ENCODE data around the gene OR5I1. TPM values are rescaled to one million over a fixed set of nuclear protein-coding genes. Genes with fewer than 3 reads are reported as not detected.
"Not testable (repeated sequence)": the region's sequence is repeated elsewhere in the genome, so short reads cannot be mapped to it uniquely, and the experiment has no call there.

OR5I1 gene
- total and polyA plus RNA-seq, 7 donors, result not detected

DNA sequence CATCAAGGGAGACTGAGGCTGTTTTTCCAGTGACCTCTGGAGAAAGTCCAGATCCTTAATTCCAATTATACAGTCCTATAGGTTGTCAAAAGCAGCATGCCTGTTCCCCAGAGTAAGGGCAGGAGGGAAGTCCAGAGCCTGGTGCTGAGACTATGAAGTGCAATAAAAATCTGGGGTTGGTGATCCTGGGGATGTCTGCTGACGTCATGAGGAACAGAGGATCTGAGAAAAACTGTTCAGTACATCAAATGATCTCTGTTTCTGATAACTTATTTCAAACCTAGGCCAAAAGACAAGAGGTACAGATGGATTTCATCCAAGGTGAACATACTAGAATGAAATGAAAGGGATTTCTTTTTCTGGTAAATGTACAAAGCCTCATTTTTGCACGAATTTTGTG lies 33.9 kb downstream of the OR5I1 start:
- H3K9me3 ChIP-seq, result no peaks in the 10 kb centered on the region
- no peaks in the 10 kb centered on the region for H3K4me1 ChIP-seq
- intact Hi-C loops (cut with DNase I), result no loop called here
- ATAC-seq (no peak), DNase-seq (no peak)
- no peak overlapping the region for H3K4me3 ChIP-seq
- TF ChIP-seq, protein P1, sequence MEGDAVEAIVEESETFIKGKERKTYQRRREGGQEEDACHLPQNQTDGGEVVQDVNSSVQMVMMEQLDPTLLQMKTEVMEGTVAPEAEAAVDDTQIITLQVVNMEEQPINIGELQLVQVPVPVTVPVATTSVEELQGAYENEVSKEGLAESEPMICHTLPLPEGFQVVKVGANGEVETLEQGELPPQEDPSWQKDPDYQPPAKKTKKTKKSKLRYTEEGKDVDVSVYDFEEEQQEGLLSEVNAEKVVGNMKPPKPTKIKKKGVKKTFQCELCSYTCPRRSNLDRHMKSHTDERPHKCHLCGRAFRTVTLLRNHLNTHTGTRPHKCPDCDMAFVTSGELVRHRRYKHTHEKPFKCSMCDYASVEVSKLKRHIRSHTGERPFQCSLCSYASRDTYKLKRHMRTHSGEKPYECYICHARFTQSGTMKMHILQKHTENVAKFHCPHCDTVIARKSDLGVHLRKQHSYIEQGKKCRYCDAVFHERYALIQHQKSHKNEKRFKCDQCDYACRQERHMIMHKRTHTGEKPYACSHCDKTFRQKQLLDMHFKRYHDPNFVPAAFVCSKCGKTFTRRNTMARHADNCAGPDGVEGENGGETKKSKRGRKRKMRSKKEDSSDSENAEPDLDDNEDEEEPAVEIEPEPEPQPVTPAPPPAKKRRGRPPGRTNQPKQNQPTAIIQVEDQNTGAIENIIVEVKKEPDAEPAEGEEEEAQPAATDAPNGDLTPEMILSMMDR (IDR thresholded peaks at IDR 0.05), result no peak
- no peak overlapping the region for H3K27ac ChIP-seq
- H3K36me3 ChIP-seq (ENCODE audit: insufficient read depth in 1 of 2, low read depth in 1 of 2), result no peaks in the 10 kb centered on the region
- no peaks in the 10 kb centered on the region for H3K27me3 ChIP-seq (ENCODE audit: insufficient read depth in 3 of 3, low read length in 2 of 3)
- WGBS, 3 donors, result 18 to 34% (median 22%) methylated on average over 2 of the region's 2 CpGs

DNA sequence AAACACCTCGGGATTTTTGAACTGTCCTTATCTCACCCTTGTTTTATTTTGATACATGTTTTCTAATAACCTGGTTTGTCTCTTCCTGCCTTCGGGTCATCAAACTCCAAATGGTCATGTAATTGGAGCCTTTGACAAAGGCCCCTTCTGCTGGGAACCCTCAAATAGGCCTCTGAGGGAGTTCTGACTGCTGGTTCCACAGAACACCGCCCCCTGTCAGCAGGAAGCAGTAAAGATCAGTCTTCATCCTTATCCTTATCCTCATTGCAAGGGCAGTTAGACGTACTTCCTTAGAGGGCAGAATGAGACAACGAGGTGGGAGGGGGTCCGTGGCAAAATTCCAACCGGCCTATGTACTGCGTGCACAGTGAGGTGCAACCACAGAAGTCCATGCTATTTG lies 41.0 kb downstream of the OR5I1 start:
- TF ChIP-seq, protein P1 (IDR thresholded peaks at IDR 0.05), result no peak
- Histone ChIP-seq H3K4me3 (no peak overlapping the region), H3K27ac (no peak overlapping the region), H3K27me3 (ENCODE audit: insufficient read depth in 3 of 3, low read length in 2 of 3) (no peaks in the 10 kb centered on the region), H3K9me3 (no peaks in the 10 kb centered on the region), H3K36me3 (ENCODE audit: insufficient read depth in 1 of 2, low read depth in 1 of 2) (no peaks in the 10 kb centered on the region), H3K4me1 (no peaks in the 10 kb centered on the region)
- 52 to 62% (median 59%) methylated on average over 8 of the region's 8 CpGs for WGBS, 3 donors
- intact Hi-C loops (cut with DNase I), result no loop called here
- ATAC-seq (no peak), DNase-seq (no peak)

DNA sequence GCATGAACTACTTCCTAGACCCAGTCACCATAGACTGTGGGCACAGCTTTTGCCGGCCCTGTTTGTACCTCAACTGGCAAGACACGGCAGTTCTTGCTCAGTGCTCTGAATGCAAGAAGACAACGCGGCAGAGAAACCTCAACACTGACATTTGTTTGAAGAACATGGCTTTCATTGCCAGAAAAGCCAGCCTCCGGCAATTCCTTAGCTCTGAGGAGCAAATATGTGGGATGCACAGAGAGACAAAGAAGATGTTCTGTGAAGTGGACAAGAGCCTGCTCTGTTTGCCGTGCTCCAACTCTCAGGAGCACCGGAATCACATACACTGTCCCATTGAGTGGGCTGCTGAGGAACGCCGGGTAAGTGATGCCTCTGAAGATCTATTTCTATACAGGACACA lies 50.7 kb downstream of the OR5I1 start:
- intact Hi-C loops (cut with DNase I); H3K27me3 ChIP-seq (ENCODE audit: insufficient read depth in 3 of 3, low read length in 2 of 3); ATAC-seq; H3K27ac ChIP-seq; H3K36me3 ChIP-seq (ENCODE audit: insufficient read depth in 1 of 2, low read depth in 1 of 2); H3K4me3 ChIP-seq; DNase-seq; H3K4me1 ChIP-seq; H3K9me3 ChIP-seq: not testable (repeated sequence)
- 86 to 87% (median 87%) methylated on average over 9 of the region's 9 CpGs for WGBS, 3 donors

Other genes with a start within 250 kb of the OR5I1 start
- not detected for gene OR5D13, start 163.0 kb downstream of the OR5I1 start, total RNA-seq
- not detected for gene OR5D13, start 163.0 kb downstream of the OR5I1 start, polyA plus RNA-seq
- gene OR5D14, start 140.8 kb downstream of the OR5I1 start, total RNA-seq, result not detected
- not detected for gene OR5D14, start 140.8 kb downstream of the OR5I1 start, polyA plus RNA-seq
- gene OR5L1, start 125.0 kb downstream of the OR5I1 start, total RNA-seq, result not detected
- gene OR5L1, start 125.0 kb downstream of the OR5I1 start, polyA plus RNA-seq, result not detected
- gene OR5D18, start 116.8 kb downstream of the OR5I1 start, total RNA-seq, result not detected
- gene OR5D18, start 116.8 kb downstream of the OR5I1 start, polyA plus RNA-seq, result not detected
- gene OR5L2, start 109.2 kb downstream of the OR5I1 start, total RNA-seq, result not detected
- gene OR5L2, start 109.2 kb downstream of the OR5I1 start, polyA plus RNA-seq, result not detected
- not detected for gene OR5D16, start 97.6 kb downstream of the OR5I1 start, total RNA-seq
- gene OR5D16, start 97.6 kb downstream of the OR5I1 start, polyA plus RNA-seq, result not detected
- gene TRIM51, start 53.1 kb downstream of the OR5I1 start, total RNA-seq, result not detected
- not detected for gene TRIM51, start 53.1 kb downstream of the OR5I1 start, polyA plus RNA-seq
- not detected for gene OR5W2, start 21.8 kb downstream of the OR5I1 start, total RNA-seq
- gene OR5W2, start 21.8 kb downstream of the OR5I1 start, polyA plus RNA-seq, result not detected
- not detected for gene OR10AG1, start 33.5 kb upstream of the OR5I1 start, total RNA-seq
- gene OR10AG1, start 33.5 kb upstream of the OR5I1 start, polyA plus RNA-seq, result not detected
- gene OR5F1, start 58.2 kb upstream of the OR5I1 start, total RNA-seq, result not detected
- not detected for gene OR5F1, start 58.2 kb upstream of the OR5I1 start, polyA plus RNA-seq
- gene OR5AS1, start 91.3 kb upstream of the OR5I1 start, total RNA-seq, result not detected
- gene OR5AS1, start 91.3 kb upstream of the OR5I1 start, polyA plus RNA-seq, result under 1 TPM in 1 of 3 donors, not detected in 2; 0.01 TPM
- not detected for gene OR8I2, start 156.9 kb upstream of the OR5I1 start, total RNA-seq
- gene OR8I2, start 156.9 kb upstream of the OR5I1 start, polyA plus RNA-seq, result not detected
- gene OR8H2, start 167.3 kb upstream of the OR5I1 start, total RNA-seq, result not detected
- gene OR8H2, start 167.3 kb upstream of the OR5I1 start, polyA plus RNA-seq, result not detected
- gene OR8H3, start 186.0 kb upstream of the OR5I1 start, total RNA-seq, result not detected
- not detected for gene OR8H3, start 186.0 kb upstream of the OR5I1 start, polyA plus RNA-seq
- not detected for gene OR8J3, start 203.8 kb upstream of the OR5I1 start, total RNA-seq
- gene OR8J3, start 203.8 kb upstream of the OR5I1 start, polyA plus RNA-seq, result not detected
- gene OR8K5, start 223.9 kb upstream of the OR5I1 start, total RNA-seq, result not detected
- not detected for gene OR8K5, start 223.9 kb upstream of the OR5I1 start, polyA plus RNA-seq
- gene OR5J2, start 240.2 kb upstream of the OR5I1 start, total RNA-seq, result not detected
- not detected for gene OR5J2, start 240.2 kb upstream of the OR5I1 start, polyA plus RNA-seq